ENCODE measurements around the gene AP1S3.

Gene AP1S3

DNA sequence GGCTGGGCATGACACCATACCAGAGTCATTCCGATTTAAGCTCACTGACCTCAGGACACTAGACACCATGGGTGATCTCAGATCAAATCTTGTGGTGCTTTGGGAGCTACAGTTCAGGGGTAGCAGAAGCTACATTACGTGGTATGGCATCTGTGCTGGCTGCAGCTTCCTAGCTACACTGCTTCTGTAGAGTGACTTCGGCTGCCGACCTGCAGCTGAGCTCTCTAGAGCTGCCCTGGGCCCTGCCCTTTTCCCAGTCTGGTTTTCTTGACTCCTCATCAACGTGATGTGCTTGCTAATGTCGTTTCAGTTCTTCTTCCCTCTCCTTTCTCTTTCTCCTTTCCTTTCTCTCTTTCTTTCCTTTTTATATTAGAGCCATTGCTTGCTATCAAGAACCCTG lies 100.2 kb downstream of the AP1S3 start:
- Histone ChIP-seq H2AFZ (ENCODE audit: low read length) (no peak overlapping the region), H3K4me3 (ENCODE audit: low read length, poor library complexity, severe bottlenecking) (no peak overlapping the region), H3K9me3 (ENCODE audit: insufficient read depth, low read depth, low read length) (no peaks in the 10 kb centered on the region), H3K4me2 (ENCODE audit: low read depth, low read length, poor library complexity, severe bottlenecking) (no peak overlapping the region), H3K4me1 (ENCODE audit: insufficient read depth, low read length, poor library complexity, severe bottlenecking) (no peaks in the 10 kb centered on the region), H3F3A (ENCODE audit: low read depth) (no peaks in the 10 kb centered on the region), H3K9me2 (replicated peaks; ENCODE audit: low read depth, low read length) (no peaks in the 10 kb centered on the region), H3K36me3 (ENCODE audit: insufficient read depth, low read length) (no peaks in the 10 kb centered on the region), H3K27me3 (ENCODE audit: insufficient read depth, low read length, poor library complexity, severe bottlenecking) (no peaks in the 10 kb centered on the region), H3K79me2 (ENCODE audit: insufficient read depth, low read length) (no peaks in the 10 kb centered on the region), H4K20me1 (ENCODE audit: insufficient read depth, low read length, poor library complexity, severe bottlenecking) (no peaks in the 10 kb centered on the region), H3K9ac (ENCODE audit: low read depth, low read length, poor library complexity, severe bottlenecking) (no peak overlapping the region)
- TF ChIP-seq EZH2phosphoT487 (IDR thresholded peaks at IDR 0.05; ENCODE audit: borderline replicate concordance): no peak
- TF ChIP-seq, protein P1, sequence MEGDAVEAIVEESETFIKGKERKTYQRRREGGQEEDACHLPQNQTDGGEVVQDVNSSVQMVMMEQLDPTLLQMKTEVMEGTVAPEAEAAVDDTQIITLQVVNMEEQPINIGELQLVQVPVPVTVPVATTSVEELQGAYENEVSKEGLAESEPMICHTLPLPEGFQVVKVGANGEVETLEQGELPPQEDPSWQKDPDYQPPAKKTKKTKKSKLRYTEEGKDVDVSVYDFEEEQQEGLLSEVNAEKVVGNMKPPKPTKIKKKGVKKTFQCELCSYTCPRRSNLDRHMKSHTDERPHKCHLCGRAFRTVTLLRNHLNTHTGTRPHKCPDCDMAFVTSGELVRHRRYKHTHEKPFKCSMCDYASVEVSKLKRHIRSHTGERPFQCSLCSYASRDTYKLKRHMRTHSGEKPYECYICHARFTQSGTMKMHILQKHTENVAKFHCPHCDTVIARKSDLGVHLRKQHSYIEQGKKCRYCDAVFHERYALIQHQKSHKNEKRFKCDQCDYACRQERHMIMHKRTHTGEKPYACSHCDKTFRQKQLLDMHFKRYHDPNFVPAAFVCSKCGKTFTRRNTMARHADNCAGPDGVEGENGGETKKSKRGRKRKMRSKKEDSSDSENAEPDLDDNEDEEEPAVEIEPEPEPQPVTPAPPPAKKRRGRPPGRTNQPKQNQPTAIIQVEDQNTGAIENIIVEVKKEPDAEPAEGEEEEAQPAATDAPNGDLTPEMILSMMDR (conservative IDR thresholded peaks at IDR 0.05; ENCODE audit: low read length): no peak

DNA sequence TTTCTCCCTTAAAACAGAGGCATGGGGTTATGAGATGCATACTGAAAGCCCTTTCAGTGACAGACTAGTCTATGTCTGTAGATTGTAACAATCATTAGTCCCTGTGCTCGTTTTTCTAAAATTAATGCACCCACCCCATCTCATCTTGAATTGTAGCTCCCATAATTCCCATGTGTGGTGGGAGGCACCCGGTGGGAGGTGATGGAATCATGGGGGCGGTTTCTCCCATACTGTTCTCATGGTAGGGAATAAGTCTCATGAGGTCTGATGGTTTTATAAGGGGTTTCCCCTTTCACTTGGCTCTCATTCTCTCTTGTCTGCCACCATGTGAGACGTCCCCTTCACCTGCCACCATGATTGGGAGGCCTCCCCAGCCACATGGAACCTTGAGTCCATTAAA lies 100.9 kb downstream of the AP1S3 start:
- Histone ChIP-seq H3F3A (ENCODE audit: low read depth) (no peaks in the 10 kb centered on the region), H3K4me3 (ENCODE audit: low read length, poor library complexity, severe bottlenecking) (no peak overlapping the region), H3K4me1 (ENCODE audit: insufficient read depth, low read length, poor library complexity, severe bottlenecking) (no peaks in the 10 kb centered on the region), H3K27me3 (ENCODE audit: insufficient read depth, low read length, poor library complexity, severe bottlenecking) (no peaks in the 10 kb centered on the region), H3K9me3 (ENCODE audit: insufficient read depth, low read depth, low read length) (no peaks in the 10 kb centered on the region), H2AFZ (ENCODE audit: low read length) (no peak overlapping the region), H3K36me3 (ENCODE audit: insufficient read depth, low read length) (no peaks in the 10 kb centered on the region), H3K9me2 (replicated peaks; ENCODE audit: low read depth, low read length) (no peaks in the 10 kb centered on the region), H3K4me2 (ENCODE audit: low read depth, low read length, poor library complexity, severe bottlenecking) (no peak overlapping the region), H4K20me1 (ENCODE audit: insufficient read depth, low read length, poor library complexity, severe bottlenecking) (no peaks in the 10 kb centered on the region), H3K79me2 (ENCODE audit: insufficient read depth, low read length) (no peaks in the 10 kb centered on the region), H3K9ac (ENCODE audit: low read depth, low read length, poor library complexity, severe bottlenecking) (no peak overlapping the region)
- TF ChIP-seq, protein P1 (conservative IDR thresholded peaks at IDR 0.05; ENCODE audit: low read length): no peak
- no peak for TF ChIP-seq EZH2phosphoT487 (IDR thresholded peaks at IDR 0.05; ENCODE audit: borderline replicate concordance)

- no peaks in the 10 kb centered on the region for H3K27me3 ChIP-seq (ENCODE audit: insufficient read depth, low read length, poor library complexity, severe bottlenecking)
- H3K4me2 ChIP-seq (ENCODE audit: low read depth, low read length, poor library complexity, severe bottlenecking): no peak overlapping the region
- H3K4me3 ChIP-seq (ENCODE audit: low read length, poor library complexity, severe bottlenecking): no peak overlapping the region
- H3K36me3 ChIP-seq (ENCODE audit: insufficient read depth, low read length): no peaks in the 10 kb centered on the region
- no peak overlapping the region for H3K9ac ChIP-seq (ENCODE audit: low read depth, low read length, poor library complexity, severe bottlenecking)
- no peaks in the 10 kb centered on the region for H3K9me2 ChIP-seq (replicated peaks; ENCODE audit: low read depth, low read length)
- H3K9me3 ChIP-seq (ENCODE audit: insufficient read depth, low read depth, low read length): no peaks in the 10 kb centered on the region
- H4K20me1 ChIP-seq (ENCODE audit: insufficient read depth, low read length, poor library complexity, severe bottlenecking): no peaks in the 10 kb centered on the region
- H3F3A ChIP-seq (ENCODE audit: low read depth): no peaks in the 10 kb centered on the region
- H3K79me2 ChIP-seq (ENCODE audit: insufficient read depth, low read length): no peaks in the 10 kb centered on the region
- H3K4me1 ChIP-seq (ENCODE audit: insufficient read depth, low read length, poor library complexity, severe bottlenecking): no peaks in the 10 kb centered on the region
- TF ChIP-seq EZH2phosphoT487 (IDR thresholded peaks at IDR 0.05; ENCODE audit: borderline replicate concordance): no peak
- TF ChIP-seq, protein P1 (conservative IDR thresholded peaks at IDR 0.05; ENCODE audit: low read length): no peak
- no peak overlapping the region for H2AFZ ChIP-seq (ENCODE audit: low read length)
These were observed 101.6 kb downstream of the AP1S3 start for GRCh38 chr2:223735659-223736244.

Data from Loucy (cell line).